PC-3 (cell line): ENCODE data around the gene OR2J2. TPM values are rescaled to one million over a fixed set of nuclear protein-coding genes. Genes with fewer than 3 reads are reported as not detected.

Experiments used
- ATAC-seq: fragments of 200-7000 bp; cut with Tn5 transposase; 2 replicates; pipeline ENCODE4 v1.9.1; 2020; ENCODE audit warnings: mild to moderate bottlenecking, moderate library complexity
- BruUV-seq: library from RNA; stranded (reverse); fragments of 400-500 nt; replicated peaks from 2 replicates; lab custom pipeline; 2021; lab: Mats Ljungman, UMichigan
- CTCF ChIA-PET: fragments of 300-600 bp; sonication (Branson Sonifier 250); formaldehyde crosslinking; loops from one replicate; lab custom pipeline; 2022; ENCODE audit warnings: antibody characterized with exemption; lab: Charles Lee
- POLR2A ChIA-PET: fragments of 300-600 bp; sonication (Branson Sonifier 250); formaldehyde crosslinking; loops from one replicate; lab custom pipeline; 2022; ENCODE audit warnings: antibody characterized with exemption; ENCODE audit not compliant: unreplicated experiment; lab: Charles Lee
- DNase-seq: peaks from one replicate; pipeline ENCODE4 v3.0.0-alpha.2; 2015
- H2AFZ ChIP-seq: fragments of 300-600 bp; sonication (generic); 2 replicates; pipeline ENCODE4 v1.6.0; 2016; ENCODE audit warnings: antibody characterized with exemption, low read length
- H3F3A ChIP-seq: fragments of 300-600 bp; sonication (generic); one replicate; pipeline ENCODE4 v1.6.0; 2017; ENCODE audit warnings: antibody characterized with exemption, low read length, control low read depth, mild to moderate bottlenecking; ENCODE audit not compliant: unreplicated experiment
- H3K27ac ChIP-seq: fragments of 300-600 bp; sonication (generic); 2 replicates; pipeline ENCODE4 v1.5.1; 2016; ENCODE audit warnings: mild to moderate bottlenecking, low read length
- H3K27me3 ChIP-seq: fragments of 300-600 bp; sonication (generic); 2 replicates; pipeline ENCODE4 v1.6.1; 2016; ENCODE audit warnings: low read length, mixed read lengths
- H3K36me3 ChIP-seq: fragments of 300-600 bp; sonication (generic); 2 replicates; pipeline ENCODE4 v1.6.1; 2016; ENCODE audit warnings: low read depth, mixed run types, low read length, mixed read lengths
- H3K4me1 ChIP-seq: fragments of 300-600 bp; sonication (generic); 2 replicates; pipeline ENCODE4 v1.5.1; 2016; ENCODE audit warnings: low read length; ENCODE audit not compliant: insufficient read depth
- H3K4me2 ChIP-seq: fragments of 300-600 bp; sonication (generic); 2 replicates; pipeline ENCODE4 v1.6.0; 2016; ENCODE audit warnings: low read length
- H3K4me3 ChIP-seq: fragments of 300-600 bp; sonication (generic); 2 replicates; pipeline ENCODE4 v1.5.1; 2016; ENCODE audit warnings: mild to moderate bottlenecking, low read length, mixed read lengths
- H3K79me2 ChIP-seq: fragments of 300-600 bp; sonication (generic); 2 replicates; pipeline ENCODE4 v1.6.1; 2017; ENCODE audit warnings: low read length, mixed read lengths
- H3K9ac ChIP-seq: fragments of 300-600 bp; sonication (generic); 2 replicates; pipeline ENCODE4 v1.6.0; 2016; ENCODE audit warnings: mild to moderate bottlenecking, low read length
- H3K9me2 ChIP-seq: fragments of 300-600 bp; sonication (generic); replicated peaks from 2 replicates; pipeline ENCODE4 v1.6.1; 2016; ENCODE audit warnings: mixed run types, low read length, mixed read lengths
- H3K9me3 ChIP-seq: fragments of 300-600 bp; sonication (generic); 2 replicates; pipeline ENCODE4 v1.6.1; 2016; ENCODE audit warnings: low read length, mixed read lengths
- H4K20me1 ChIP-seq: fragments of 300-600 bp; sonication (generic); 2 replicates; pipeline ENCODE4 v1.6.1; 2016; ENCODE audit warnings: low read length, mixed read lengths
- EZH2 ChIP-seq: fragments of 300-600 bp; sonication (generic); IDR thresholded peaks from one replicate; pipeline ENCODE4 v1.6.1; 2017; ENCODE audit warnings: antibody characterized with exemption, mild to moderate bottlenecking, low read length; ENCODE audit not compliant: unreplicated experiment
- EZH2phosphoT487 ChIP-seq: fragments of 300-600 bp; sonication (generic); IDR thresholded peaks from 2 replicates; pipeline ENCODE4 v1.6.1; 2018; ENCODE audit warnings: mild to moderate bottlenecking, antibody characterized with exemption, low read length, borderline replicate concordance
- intact Hi-C: fragments of 100-400 bp; cut with micrococcal nuclease; formaldehyde crosslinking; loops from 2 replicates; pipeline ENCODE4 v1.9.0; 2023
- total RNA-seq: library from RNA; depleted of rRNA; stranded (reverse); fragments of >200 nt; gene quantifications from 2 replicates; pipeline ENCODE4 v1.2.3, GENCODE V29; 2014
- TF ChIP-seq, protein P1 (sequence below): fragments of 300-600 bp; sonication (generic); conservative IDR thresholded peaks from 2 replicates; pipeline ENCODE4 v1.5.1; 2017; ENCODE audit warnings: antibody characterized with exemption, low read depth, mild to moderate bottlenecking, low read length

OR2J2 gene
- total RNA-seq, 1 experiment from 2014 or later = not detected

DNA sequence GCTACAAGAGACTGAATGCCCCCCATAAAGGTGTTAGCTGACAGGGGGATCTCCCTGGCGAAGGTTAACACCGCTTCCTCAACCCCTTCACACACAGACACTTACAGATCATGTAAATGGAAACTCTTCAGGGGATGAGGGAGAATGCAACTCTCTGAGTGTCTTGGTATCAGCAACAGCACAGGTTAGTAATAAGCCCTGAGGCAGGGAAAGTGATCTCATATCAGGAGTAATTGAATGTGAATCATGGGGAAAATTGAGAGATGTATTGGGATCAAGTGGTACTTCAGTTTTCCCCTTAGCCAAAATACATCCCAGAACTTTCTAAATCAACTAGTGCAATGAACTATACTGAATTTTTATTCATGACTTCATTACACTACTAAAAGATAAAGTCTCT is 39.0 kb upstream of the OR2J2 start:
- H4K20me1 ChIP-seq = no peaks in the 10 kb centered on the region
- no peak overlapping the region for H3K4me3 ChIP-seq
- no peak overlapping the region for H3K27ac ChIP-seq
- no TSS peak for BruUV-seq
- no peaks in the 10 kb centered on the region for H3K9me3 ChIP-seq
- no peaks in the 10 kb centered on the region for H3K79me2 ChIP-seq
- ChIA-PET POLR2A (no interaction called here), CTCF (no interaction called here)
- H3K27me3 ChIP-seq = peaks cover 62% of the 10 kb centered on the region
- DNase-seq = peak; percentile 18
- H3K9me2 ChIP-seq = no peaks in the 10 kb centered on the region
- H3K4me2 ChIP-seq = no peak overlapping the region
- H3F3A ChIP-seq = no peaks in the 10 kb centered on the region
- ATAC-seq = no peak
- TF ChIP-seq EZH2 (no peak), EZH2phosphoT487 (no peak)
- TF ChIP-seq, protein P1, sequence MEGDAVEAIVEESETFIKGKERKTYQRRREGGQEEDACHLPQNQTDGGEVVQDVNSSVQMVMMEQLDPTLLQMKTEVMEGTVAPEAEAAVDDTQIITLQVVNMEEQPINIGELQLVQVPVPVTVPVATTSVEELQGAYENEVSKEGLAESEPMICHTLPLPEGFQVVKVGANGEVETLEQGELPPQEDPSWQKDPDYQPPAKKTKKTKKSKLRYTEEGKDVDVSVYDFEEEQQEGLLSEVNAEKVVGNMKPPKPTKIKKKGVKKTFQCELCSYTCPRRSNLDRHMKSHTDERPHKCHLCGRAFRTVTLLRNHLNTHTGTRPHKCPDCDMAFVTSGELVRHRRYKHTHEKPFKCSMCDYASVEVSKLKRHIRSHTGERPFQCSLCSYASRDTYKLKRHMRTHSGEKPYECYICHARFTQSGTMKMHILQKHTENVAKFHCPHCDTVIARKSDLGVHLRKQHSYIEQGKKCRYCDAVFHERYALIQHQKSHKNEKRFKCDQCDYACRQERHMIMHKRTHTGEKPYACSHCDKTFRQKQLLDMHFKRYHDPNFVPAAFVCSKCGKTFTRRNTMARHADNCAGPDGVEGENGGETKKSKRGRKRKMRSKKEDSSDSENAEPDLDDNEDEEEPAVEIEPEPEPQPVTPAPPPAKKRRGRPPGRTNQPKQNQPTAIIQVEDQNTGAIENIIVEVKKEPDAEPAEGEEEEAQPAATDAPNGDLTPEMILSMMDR = no peak
- no peaks in the 10 kb centered on the region for H3K4me1 ChIP-seq
- H3K36me3 ChIP-seq = no peaks in the 10 kb centered on the region
- H3K9ac ChIP-seq = no peak overlapping the region
- H2AFZ ChIP-seq = no peak overlapping the region
- intact Hi-C loops = no loop called here

DNA sequence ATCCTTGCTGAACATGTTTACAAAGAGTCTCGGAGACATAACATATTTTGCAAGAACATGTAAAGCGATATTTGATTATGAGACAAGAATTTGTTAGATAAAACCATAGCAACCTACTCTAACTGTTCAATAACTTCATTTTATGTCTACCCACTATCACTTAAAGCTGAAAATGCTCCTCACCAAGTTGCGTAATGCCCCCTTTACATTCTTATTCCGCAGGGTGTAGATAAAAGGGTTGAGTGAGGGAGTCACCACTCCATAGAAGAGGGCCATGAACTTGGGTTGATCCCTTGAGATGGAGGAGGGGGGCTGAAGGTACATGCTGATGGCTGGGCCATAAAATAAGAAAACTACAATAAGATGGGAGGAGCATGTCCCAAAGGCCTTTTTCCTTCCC is 33.0 kb upstream of the OR2J2 start:
- H3F3A ChIP-seq = no peaks in the 10 kb centered on the region
- intact Hi-C loops = no loop called here
- H3K79me2 ChIP-seq = no peaks in the 10 kb centered on the region
- no peak overlapping the region for H2AFZ ChIP-seq
- DNase-seq = no peak
- TF ChIP-seq EZH2 (no peak), EZH2phosphoT487 (no peak)
- TF ChIP-seq, protein P1 = no peak
- H3K27me3 ChIP-seq = peaks cover 18% of the 10 kb centered on the region
- BruUV-seq = no TSS peak
- H3K4me2 ChIP-seq = no peak overlapping the region
- CTCF ChIA-PET = no interaction called here
- no peaks in the 10 kb centered on the region for H3K9me2 ChIP-seq
- H3K27ac ChIP-seq = no peak overlapping the region
- no peaks in the 10 kb centered on the region for H4K20me1 ChIP-seq
- no peak for ATAC-seq
- no peaks in the 10 kb centered on the region for H3K36me3 ChIP-seq
- no peak overlapping the region for H3K4me3 ChIP-seq
- POLR2A ChIA-PET = no interaction called here
- H3K9ac ChIP-seq = no peak overlapping the region
- no peaks in the 10 kb centered on the region for H3K9me3 ChIP-seq
- H3K4me1 ChIP-seq = no peaks in the 10 kb centered on the region

DNA sequence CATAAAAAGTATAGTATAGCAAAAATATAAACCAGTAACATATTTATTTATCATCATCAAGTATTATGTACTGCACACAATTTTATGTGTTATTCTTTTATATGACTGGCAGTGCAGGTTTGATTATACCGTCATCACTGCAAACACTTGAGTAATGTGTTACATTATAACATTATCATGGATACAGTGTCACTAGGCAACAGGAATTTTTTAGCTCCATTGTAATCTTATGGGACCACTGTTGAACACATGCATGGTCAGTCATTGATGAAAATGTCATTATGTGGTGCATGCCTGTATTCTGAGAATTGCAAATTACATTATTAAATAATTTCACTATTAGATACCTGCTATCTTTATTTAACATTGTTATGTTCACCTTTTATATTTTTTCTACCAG is 29.1 kb upstream of the OR2J2 start:
- no peaks in the 10 kb centered on the region for H3K79me2 ChIP-seq
- H3K9me2 ChIP-seq = no peaks in the 10 kb centered on the region
- POLR2A ChIA-PET = no interaction called here
- CTCF ChIA-PET = no interaction called here
- no peak overlapping the region for H3K4me2 ChIP-seq
- no peaks in the 10 kb centered on the region for H4K20me1 ChIP-seq
- H2AFZ ChIP-seq = no peak overlapping the region
- intact Hi-C loops = no loop called here
- H3K4me3 ChIP-seq = no peak overlapping the region
- TF ChIP-seq, protein P1 = no peak
- TF ChIP-seq EZH2phosphoT487 (no peak), EZH2 (no peak)
- H3K27ac ChIP-seq = no peak overlapping the region
- peaks cover 14% of the 10 kb centered on the region; the same call in 1 of the 2 replicates for H3K27me3 ChIP-seq
- no TSS peak for BruUV-seq
- H3F3A ChIP-seq = no peaks in the 10 kb centered on the region
- no peak for ATAC-seq
- DNase-seq = no peak
- no peaks in the 10 kb centered on the region for H3K36me3 ChIP-seq
- H3K4me1 ChIP-seq = no peaks in the 10 kb centered on the region
- no peak overlapping the region for H3K9ac ChIP-seq
- no peaks in the 10 kb centered on the region for H3K9me3 ChIP-seq
